ENCODE measurements around the gene KCNMB2. TPM values are rescaled to one million over a fixed set of nuclear protein-coding genes. Genes with fewer than 3 reads are reported as not detected.

The KCNMB2 gene
- polyA plus RNA-seq, 3 donors, result not detected

DNA sequence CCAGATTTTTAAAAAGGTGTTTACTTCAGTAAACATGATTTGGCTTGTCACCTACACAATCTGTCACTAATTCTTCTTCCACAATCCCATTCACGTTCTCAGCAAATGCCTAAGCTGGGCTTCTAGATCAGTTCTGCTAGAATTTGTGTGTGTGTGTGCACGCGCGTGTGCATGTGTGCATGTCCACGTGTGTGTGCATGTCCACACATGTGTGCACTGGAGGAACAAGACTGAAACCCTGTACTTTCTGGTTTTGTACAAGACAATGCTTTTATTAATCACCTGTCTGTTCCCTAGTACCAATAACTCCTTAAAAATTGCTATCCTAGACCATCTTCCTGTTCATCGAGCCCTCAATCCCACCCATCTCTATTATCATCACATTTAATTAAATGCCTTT lies 229.2 kb downstream of the KCNMB2 start:
- no peaks in the 10 kb centered on the region for H3K79me2 ChIP-seq (ENCODE audit: insufficient read depth, low read length)
- no peak overlapping the region for H3K4me2 ChIP-seq (replicated peaks; ENCODE audit: extremely low read depth, low read length, poor library complexity, severe bottlenecking)
- TF ChIP-seq, protein P1, sequence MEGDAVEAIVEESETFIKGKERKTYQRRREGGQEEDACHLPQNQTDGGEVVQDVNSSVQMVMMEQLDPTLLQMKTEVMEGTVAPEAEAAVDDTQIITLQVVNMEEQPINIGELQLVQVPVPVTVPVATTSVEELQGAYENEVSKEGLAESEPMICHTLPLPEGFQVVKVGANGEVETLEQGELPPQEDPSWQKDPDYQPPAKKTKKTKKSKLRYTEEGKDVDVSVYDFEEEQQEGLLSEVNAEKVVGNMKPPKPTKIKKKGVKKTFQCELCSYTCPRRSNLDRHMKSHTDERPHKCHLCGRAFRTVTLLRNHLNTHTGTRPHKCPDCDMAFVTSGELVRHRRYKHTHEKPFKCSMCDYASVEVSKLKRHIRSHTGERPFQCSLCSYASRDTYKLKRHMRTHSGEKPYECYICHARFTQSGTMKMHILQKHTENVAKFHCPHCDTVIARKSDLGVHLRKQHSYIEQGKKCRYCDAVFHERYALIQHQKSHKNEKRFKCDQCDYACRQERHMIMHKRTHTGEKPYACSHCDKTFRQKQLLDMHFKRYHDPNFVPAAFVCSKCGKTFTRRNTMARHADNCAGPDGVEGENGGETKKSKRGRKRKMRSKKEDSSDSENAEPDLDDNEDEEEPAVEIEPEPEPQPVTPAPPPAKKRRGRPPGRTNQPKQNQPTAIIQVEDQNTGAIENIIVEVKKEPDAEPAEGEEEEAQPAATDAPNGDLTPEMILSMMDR (IDR thresholded peaks at IDR 0.05), result no peak
- no peaks in the 10 kb centered on the region for H3K36me3 ChIP-seq (replicated peaks in 1 of 2; ENCODE audit: control insufficient read depth in 1 of 2, insufficient read depth in 2 of 2, low read length in 2 of 2)
- no peak overlapping the region for H3K4me3 ChIP-seq (replicated peaks in 1 of 3; ENCODE audit: low read depth in 2 of 3, low read length in 3 of 3)
- Mint-ChIP-seq H3K9me3 (peaks cover 0 to 9% (median 0%) of the 10 kb centered on the region in 7 donors), H3K27me3 (ENCODE audit: low read depth in 3 of 3) (peaks cover 0 to 4% (median 0%) of the 10 kb centered on the region in 3 donors), H3K36me3 (no peaks in the 10 kb centered on the region), H3K4me1 (no peaks in the 10 kb centered on the region), H3K4me3 (no peak overlapping the region), H3K27ac (no peak overlapping the region)
- H2AFZ ChIP-seq (ENCODE audit: insufficient read depth, low read depth, low read length, poor library complexity, severe bottlenecking), result no peak overlapping the region
- no peaks in the 10 kb centered on the region for H3K9me3 ChIP-seq (replicated peaks in 1 of 2; ENCODE audit: control insufficient read depth in 1 of 2, insufficient read depth in 1 of 2, low read length in 2 of 2)
- no peaks in the 10 kb centered on the region for H4K20me1 ChIP-seq (ENCODE audit: insufficient read depth, low read length)
- H3K27ac ChIP-seq (ENCODE audit: low read depth in 1 of 2, low read length in 2 of 2), result no peak overlapping the region
- WGBS (ENCODE audit: insufficient coverage), result 80% methylated on average over 3 of the region's 6 CpGs
- no peak overlapping the region for H3K9ac ChIP-seq (ENCODE audit: insufficient read depth, low read length, poor library complexity, severe bottlenecking)
- no peak for DNase-seq
- H3K4me1 ChIP-seq (ENCODE audit: control insufficient read depth in 1 of 2, insufficient read depth in 2 of 2, low read length in 2 of 2), result no peaks in the 10 kb centered on the region
- intact Hi-C loops (cut with micrococcal nuclease), result no loop called here
- H3K27me3 ChIP-seq (ENCODE audit: control insufficient read depth in 2 of 2, insufficient read depth in 2 of 2, low read length in 2 of 2), result no peaks in the 10 kb centered on the region

DNA sequence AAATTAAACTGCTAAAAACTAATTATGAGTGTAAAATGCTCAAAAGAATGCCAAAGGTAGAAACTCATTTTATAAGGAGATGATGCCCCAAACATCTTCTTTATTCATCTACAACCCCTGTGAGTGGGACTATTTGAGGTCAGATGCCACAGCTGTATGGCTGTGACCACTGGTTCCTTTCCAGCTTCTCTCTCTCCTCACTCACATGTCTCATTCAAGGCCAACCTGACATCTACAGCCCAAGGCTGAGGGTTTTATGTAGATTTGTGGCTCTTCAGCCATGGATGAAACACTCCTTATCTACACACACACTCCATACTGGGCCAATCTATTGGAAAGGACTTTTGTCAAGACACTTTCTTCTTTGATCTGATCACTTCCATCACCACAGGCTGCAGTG lies 231.3 kb downstream of the KCNMB2 start:
- no peak for DNase-seq
- H3K27ac Mint-ChIP-seq, result no peak overlapping the region
- H3K9me3 ChIP-seq (replicated peaks in 1 of 2; ENCODE audit: control insufficient read depth in 1 of 2, insufficient read depth in 1 of 2, low read length in 2 of 2), result no peaks in the 10 kb centered on the region
- no peak overlapping the region for H3K4me2 ChIP-seq (replicated peaks; ENCODE audit: extremely low read depth, low read length, poor library complexity, severe bottlenecking)
- no peaks in the 10 kb centered on the region for H3K27me3 Mint-ChIP-seq (ENCODE audit: low read depth in 3 of 3)
- no peak overlapping the region for H3K27ac ChIP-seq (ENCODE audit: low read depth in 1 of 2, low read length in 2 of 2)
- H3K36me3 Mint-ChIP-seq, result no peaks in the 10 kb centered on the region
- intact Hi-C loops (cut with micrococcal nuclease), result no loop called here
- H4K20me1 ChIP-seq (ENCODE audit: insufficient read depth, low read length), result no peaks in the 10 kb centered on the region
- no peak overlapping the region for H3K4me3 Mint-ChIP-seq
- H3K4me1 Mint-ChIP-seq, result no peaks in the 10 kb centered on the region
- H3K4me3 ChIP-seq (replicated peaks in 1 of 3; ENCODE audit: low read depth in 2 of 3, low read length in 3 of 3), result no peak overlapping the region
- no peak overlapping the region for H3K9ac ChIP-seq (ENCODE audit: insufficient read depth, low read length, poor library complexity, severe bottlenecking)
- no peaks in the 10 kb centered on the region for H3K27me3 ChIP-seq (ENCODE audit: control insufficient read depth in 2 of 2, insufficient read depth in 2 of 2, low read length in 2 of 2)
- no peaks in the 10 kb centered on the region for H3K79me2 ChIP-seq (ENCODE audit: insufficient read depth, low read length)
- TF ChIP-seq, protein P1 (IDR thresholded peaks at IDR 0.05), result no peak
- H3K4me1 ChIP-seq (ENCODE audit: control insufficient read depth in 1 of 2, insufficient read depth in 2 of 2, low read length in 2 of 2), result no peaks in the 10 kb centered on the region
- no peak overlapping the region for H2AFZ ChIP-seq (ENCODE audit: insufficient read depth, low read depth, low read length, poor library complexity, severe bottlenecking)
- H3K9me3 Mint-ChIP-seq, result peaks cover 0 to 9% (median 2%) of the 10 kb centered on the region in 7 donors
- H3K36me3 ChIP-seq (replicated peaks in 1 of 2; ENCODE audit: control insufficient read depth in 1 of 2, insufficient read depth in 2 of 2, low read length in 2 of 2), result no peaks in the 10 kb centered on the region
